ENCODE results near the gene FTO.

The FTO gene

GRCh38 chr16:53852678-53853077, 148.7 kb downstream of the FTO start:
- no peak for DNase-seq (ENCODE audit: extremely low read depth, low read depth)
- H3K4me3 ChIP-seq (replicated peaks; ENCODE audit: low read depth, low read length) = no peak overlapping the region
- TF ChIP-seq CTCF (IDR thresholded peaks at IDR 0.05; ENCODE audit: low read depth, low read length, missing control alignments) = no peak

- DNase-seq (ENCODE audit: extremely low read depth, low read depth) = no peak
- H3K4me3 ChIP-seq (replicated peaks; ENCODE audit: low read depth, low read length) = no peak overlapping the region
- no peak for TF ChIP-seq CTCF (IDR thresholded peaks at IDR 0.05; ENCODE audit: low read depth, low read length, missing control alignments)
Observed at GRCh38 chr16:53855056-53855455, 151.1 kb downstream of the FTO start.

GRCh38 chr16:53855511-53855910, 151.6 kb downstream of the FTO start:
- TF ChIP-seq CTCF (IDR thresholded peaks at IDR 0.05; ENCODE audit: low read depth, low read length, missing control alignments) = no peak
- H3K4me3 ChIP-seq (replicated peaks; ENCODE audit: low read depth, low read length) = no peak overlapping the region
- no peak for DNase-seq (ENCODE audit: extremely low read depth, low read depth)

- TF ChIP-seq CTCF (IDR thresholded peaks at IDR 0.05; ENCODE audit: low read depth, low read length, missing control alignments) = no peak
- DNase-seq (ENCODE audit: extremely low read depth, low read depth) = no peak
- H3K4me3 ChIP-seq (replicated peaks; ENCODE audit: low read depth, low read length) = no peak overlapping the region
Observed at GRCh38 chr16:53859995-53860540, 156.1 kb downstream of the FTO start.

GRCh38 chr16:53863861-53864260, 159.9 kb downstream of the FTO start:
- H3K4me3 ChIP-seq (replicated peaks; ENCODE audit: low read depth, low read length) = no peak overlapping the region
- no peak for DNase-seq (ENCODE audit: extremely low read depth, low read depth)
- TF ChIP-seq CTCF (IDR thresholded peaks at IDR 0.05; ENCODE audit: low read depth, low read length, missing control alignments) = no peak

GRCh38 chr16:53864819-53865493, 161.0 kb downstream of the FTO start:
- TF ChIP-seq CTCF (IDR thresholded peaks at IDR 0.05; ENCODE audit: low read depth, low read length, missing control alignments) = no peak
- no peak overlapping the region for H3K4me3 ChIP-seq (replicated peaks; ENCODE audit: low read depth, low read length)
- no peak for DNase-seq (ENCODE audit: extremely low read depth, low read depth)

- no peak overlapping the region for H3K4me3 ChIP-seq (replicated peaks; ENCODE audit: low read depth, low read length)
- no peak for TF ChIP-seq CTCF (IDR thresholded peaks at IDR 0.05; ENCODE audit: low read depth, low read length, missing control alignments)
- no peak for DNase-seq (ENCODE audit: extremely low read depth, low read depth)
Observed at GRCh38 chr16:53865494-53865863, 161.5 kb downstream of the FTO start.

Data from HFF-Myc (cell line).